ENCODE data around the gene SPCS2. TPM values are rescaled to one million over a fixed set of nuclear protein-coding genes. Genes with fewer than 3 reads are reported as not detected.

The SPCS2 gene
- total RNA-seq, 2 experiments from 2014 or later = 36.5 to 42.9 TPM

DNA sequence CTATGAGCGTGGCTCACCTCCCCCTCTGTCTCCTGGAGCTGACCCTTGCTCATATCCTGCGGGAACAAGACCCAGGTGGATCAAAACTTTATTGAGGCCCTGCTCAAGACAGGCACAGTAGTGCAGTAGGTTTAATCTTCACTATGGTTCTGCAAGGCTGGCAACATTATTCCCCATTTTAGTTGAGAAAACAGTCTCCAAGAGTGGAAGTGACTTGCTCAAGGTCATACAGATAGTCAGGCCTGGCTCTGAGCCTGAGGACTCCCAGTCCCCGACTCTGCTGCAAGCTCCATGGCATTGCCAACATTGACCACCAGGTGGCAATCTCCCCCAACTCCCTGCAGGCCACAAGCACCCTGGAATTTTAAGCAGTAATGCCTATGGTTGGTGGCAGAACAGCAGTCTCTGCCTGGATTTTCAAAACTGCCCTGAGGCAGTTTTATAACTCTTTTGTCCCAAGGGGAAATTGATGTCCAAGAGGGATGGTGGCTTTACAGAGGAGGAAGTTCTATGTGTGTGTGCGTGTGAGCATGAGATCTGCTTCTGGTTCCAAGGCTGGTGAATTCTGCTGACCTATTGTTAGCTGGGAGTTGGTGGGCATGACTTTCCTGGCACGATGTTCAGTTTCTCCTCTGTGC lies 73.8 kb downstream of the SPCS2 start:
- TF ChIP-seq, protein P1, sequence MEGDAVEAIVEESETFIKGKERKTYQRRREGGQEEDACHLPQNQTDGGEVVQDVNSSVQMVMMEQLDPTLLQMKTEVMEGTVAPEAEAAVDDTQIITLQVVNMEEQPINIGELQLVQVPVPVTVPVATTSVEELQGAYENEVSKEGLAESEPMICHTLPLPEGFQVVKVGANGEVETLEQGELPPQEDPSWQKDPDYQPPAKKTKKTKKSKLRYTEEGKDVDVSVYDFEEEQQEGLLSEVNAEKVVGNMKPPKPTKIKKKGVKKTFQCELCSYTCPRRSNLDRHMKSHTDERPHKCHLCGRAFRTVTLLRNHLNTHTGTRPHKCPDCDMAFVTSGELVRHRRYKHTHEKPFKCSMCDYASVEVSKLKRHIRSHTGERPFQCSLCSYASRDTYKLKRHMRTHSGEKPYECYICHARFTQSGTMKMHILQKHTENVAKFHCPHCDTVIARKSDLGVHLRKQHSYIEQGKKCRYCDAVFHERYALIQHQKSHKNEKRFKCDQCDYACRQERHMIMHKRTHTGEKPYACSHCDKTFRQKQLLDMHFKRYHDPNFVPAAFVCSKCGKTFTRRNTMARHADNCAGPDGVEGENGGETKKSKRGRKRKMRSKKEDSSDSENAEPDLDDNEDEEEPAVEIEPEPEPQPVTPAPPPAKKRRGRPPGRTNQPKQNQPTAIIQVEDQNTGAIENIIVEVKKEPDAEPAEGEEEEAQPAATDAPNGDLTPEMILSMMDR (IDR thresholded peaks at IDR 0.05) = peak; percentile 96
- CTCF ChIA-PET = interaction anchor here (0.6 to 2.1 kb wide), 18 partner anchors 9 to 252 kb away, joined by 3 to 16 read pairs (median 4); partner anchors contain the start of gene NEU3
- intact Hi-C loops (cut with DNase I, micrococcal nuclease) = loop anchor here (1.0 to 10.0 kb wide), 6 partner anchors 119 to 252 kb away; no protein-coding TSS in a partner anchor
- Mint-ChIP-seq H3K4me3 (no peak overlapping the region), H3K9me3 (peaks cover 4% of the 10 kb centered on the region), H3K4me1 (ENCODE audit: low read depth) (no peaks in the 10 kb centered on the region), H3K27ac (no peak overlapping the region), H3K27me3 (no peaks in the 10 kb centered on the region), H3K36me3 (ENCODE audit: low read depth) (peaks cover 7% of the 10 kb centered on the region)
- peak; percentile 86 for ATAC-seq (ENCODE audit: poor library complexity)
- Histone ChIP-seq H3K27ac (ENCODE audit: low read depth in 1 of 2, low read length in 2 of 2) (no peak overlapping the region), H3K36me3 (ENCODE audit: insufficient read depth, low read length) (no peaks in the 10 kb centered on the region), H3K9me3 (ENCODE audit: control insufficient read depth in 1 of 2, insufficient read depth in 1 of 2, low read length in 2 of 2) (peaks cover 0 to 3% of the 10 kb centered on the region in 2 experiments), H3K4me3 (ENCODE audit: low read length) (no peak overlapping the region), H3K27me3 (ENCODE audit: control insufficient read depth in 1 of 2, insufficient read depth in 2 of 2, low read length in 2 of 2) (no peaks in the 10 kb centered on the region), H3K4me1 (ENCODE audit: insufficient read depth, low read length) (no peaks in the 10 kb centered on the region)
- POLR2A ChIA-PET = interaction anchor here (0.6 kb wide), 1 partner anchor 219 kb away, joined by 3 read pairs; no protein-coding TSS in a partner anchor
- peak; percentile 59 to 84 (median 70) for DNase-seq

DNA sequence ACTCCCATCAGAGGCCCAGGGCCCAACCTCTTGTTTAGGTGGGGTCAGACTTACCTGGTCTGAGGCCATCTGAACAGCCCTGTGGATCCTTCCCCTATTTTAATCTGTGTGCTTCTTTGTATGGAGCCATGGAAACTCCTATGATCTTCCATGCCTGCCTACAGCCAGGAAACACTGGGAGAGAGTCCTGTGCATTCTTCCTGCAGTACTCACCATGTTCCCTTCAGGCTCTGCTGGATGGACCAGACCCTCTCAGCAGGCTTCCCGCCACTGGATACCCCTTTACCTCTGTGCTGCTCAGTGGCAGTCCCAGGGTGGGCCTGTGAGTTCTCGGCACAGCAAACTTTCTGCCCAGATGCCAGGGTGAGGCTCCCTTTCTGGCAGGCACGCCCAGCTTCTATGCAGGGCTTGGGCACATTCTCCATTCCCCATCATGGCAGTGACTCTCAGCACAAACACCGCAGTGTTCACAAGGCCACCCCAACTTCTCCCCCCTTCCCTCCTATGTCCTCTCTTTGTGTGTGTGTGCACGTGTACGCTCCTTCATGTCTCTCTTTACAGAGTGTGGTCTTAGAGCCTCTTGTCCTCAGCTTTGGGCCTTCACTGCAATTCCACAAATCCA lies 74.5 kb downstream of the SPCS2 start:
- Mint-ChIP-seq H3K4me1 (ENCODE audit: low read depth) (no peaks in the 10 kb centered on the region), H3K27ac (no peak overlapping the region), H3K27me3 (no peaks in the 10 kb centered on the region), H3K4me3 (no peak overlapping the region), H3K36me3 (ENCODE audit: low read depth) (peaks cover 6% of the 10 kb centered on the region), H3K9me3 (peaks cover 3% of the 10 kb centered on the region)
- no peak for ATAC-seq (ENCODE audit: poor library complexity)
- H3K36me3 ChIP-seq (ENCODE audit: insufficient read depth, low read length) = no peaks in the 10 kb centered on the region
- no peak for DNase-seq
- intact Hi-C loops (cut with DNase I, micrococcal nuclease) = loop anchor here (1.0 to 10.0 kb wide), 6 partner anchors 119 to 251 kb away; no protein-coding TSS in a partner anchor
- no peak overlapping the region for H3K4me3 ChIP-seq (ENCODE audit: low read length)
- H3K27ac ChIP-seq (ENCODE audit: low read depth in 1 of 2, low read length in 2 of 2) = no peak overlapping the region
- H3K4me1 ChIP-seq (ENCODE audit: insufficient read depth, low read length) = no peaks in the 10 kb centered on the region
- peaks cover 0 to 3% of the 10 kb centered on the region in 2 experiments for H3K9me3 ChIP-seq (ENCODE audit: control insufficient read depth in 1 of 2, insufficient read depth in 1 of 2, low read length in 2 of 2)
- TF ChIP-seq, protein P1 (IDR thresholded peaks at IDR 0.05) = no peak
- POLR2A ChIA-PET = no interaction called here
- H3K27me3 ChIP-seq (ENCODE audit: control insufficient read depth in 1 of 2, insufficient read depth in 2 of 2, low read length in 2 of 2) = no peaks in the 10 kb centered on the region
- CTCF ChIA-PET = interaction anchor here (1.0 to 2.1 kb wide), 7 partner anchors 11 to 247 kb away, joined by 4 to 16 read pairs (median 6); no protein-coding TSS in a partner anchor

DNA sequence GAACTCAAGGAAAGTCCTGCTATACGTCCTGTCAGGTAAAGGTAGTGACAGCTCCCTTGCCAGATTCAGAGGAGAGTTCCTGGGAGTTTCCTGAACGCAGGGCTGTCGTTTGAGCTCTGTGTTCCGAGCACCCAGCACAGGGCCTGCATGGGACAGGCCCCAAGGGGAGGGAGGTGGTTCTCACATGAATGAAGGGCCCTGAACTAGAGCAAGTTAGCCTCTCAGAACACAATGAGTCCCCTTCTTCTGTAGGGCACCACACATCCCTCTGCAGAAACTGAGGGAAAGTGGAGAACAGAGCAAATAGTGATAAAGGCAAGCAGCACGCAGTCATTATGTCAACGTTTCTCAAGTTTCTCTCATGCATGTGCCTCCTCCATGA lies 75.0 kb downstream of the SPCS2 start:
- Histone ChIP-seq H3K27me3 (ENCODE audit: control insufficient read depth in 1 of 2, insufficient read depth in 2 of 2, low read length in 2 of 2) (no peaks in the 10 kb centered on the region), H3K36me3 (ENCODE audit: insufficient read depth, low read length) (no peaks in the 10 kb centered on the region), H3K4me1 (ENCODE audit: insufficient read depth, low read length) (no peaks in the 10 kb centered on the region), H3K9me3 (ENCODE audit: control insufficient read depth in 1 of 2, insufficient read depth in 1 of 2, low read length in 2 of 2) (peaks cover 0 to 3% of the 10 kb centered on the region in 2 experiments), H3K27ac (ENCODE audit: low read depth in 1 of 2, low read length in 2 of 2) (no peak overlapping the region), H3K4me3 (ENCODE audit: low read length) (no peak overlapping the region)
- peaks cover under 1% of the 10 kb centered on the region for H3K36me3 Mint-ChIP-seq (ENCODE audit: low read depth)
- CTCF ChIA-PET = interaction anchor here (2.0 kb wide), 2 partner anchors 94 to 225 kb away, joined by 6 to 16 read pairs; no protein-coding TSS in a partner anchor
- H3K4me3 Mint-ChIP-seq = no peak overlapping the region
- H3K9me3 Mint-ChIP-seq = no peaks in the 10 kb centered on the region
- TF ChIP-seq, protein P1 (IDR thresholded peaks at IDR 0.05) = no peak
- POLR2A ChIA-PET = no interaction called here
- no peaks in the 10 kb centered on the region for H3K27me3 Mint-ChIP-seq
- H3K27ac Mint-ChIP-seq = no peak overlapping the region
- DNase-seq = no peak
- intact Hi-C loops (cut with DNase I, micrococcal nuclease) = loop anchor here (5.0 to 10.0 kb wide), 3 partner anchors 118 to 251 kb away; no protein-coding TSS in a partner anchor
- no peak for ATAC-seq (ENCODE audit: poor library complexity)
- H3K4me1 Mint-ChIP-seq (ENCODE audit: low read depth) = no peaks in the 10 kb centered on the region

Data from CD4-positive, alpha-beta T cell (primary cell).